Osteocyte (in vitro differentiated cells): ENCODE results near the gene PSMD6. TPM values are rescaled to one million over a fixed set of nuclear protein-coding genes. Genes with fewer than 3 reads are reported as not detected.
A peak's percentile ranks its signal among the peaks of the same experiment; 100 is the strongest.

Source experiments
- DNase-seq: peaks from one replicate; pipeline ENCODE4 v3.0.0; 2021; ENCODE audit warnings: mixed read lengths; ENCODE audit not compliant: unreplicated experiment; ENCODE audit errors: extremely low spot score
- H3K27ac Mint-ChIP-seq: one replicate; pipeline ENCODE4 v1.8.0; 2021; ENCODE audit warnings: mild to moderate bottlenecking, mixed read lengths; ENCODE audit not compliant: unreplicated experiment
- H3K27me3 Mint-ChIP-seq: one replicate; pipeline ENCODE4 v1.8.0; 2021; ENCODE audit warnings: mixed read lengths; ENCODE audit not compliant: unreplicated experiment
- H3K36me3 Mint-ChIP-seq: one replicate; pipeline ENCODE4 v1.8.0; 2021; ENCODE audit warnings: mixed read lengths; ENCODE audit not compliant: unreplicated experiment
- H3K4me1 Mint-ChIP-seq: one replicate; pipeline ENCODE4 v1.8.0; 2021; ENCODE audit warnings: mixed read lengths; ENCODE audit not compliant: unreplicated experiment
- H3K4me3 Mint-ChIP-seq: one replicate; pipeline ENCODE4 v1.8.0; 2021; ENCODE audit warnings: mild to moderate bottlenecking, moderate library complexity, mixed read lengths; ENCODE audit not compliant: unreplicated experiment
- H3K9me3 Mint-ChIP-seq: one replicate; pipeline ENCODE4 v1.8.0; 2021; ENCODE audit warnings: mixed read lengths; ENCODE audit not compliant: unreplicated experiment
- total RNA-seq: library from RNA; stranded (reverse); gene quantifications from 2 replicates; pipeline ENCODE4 v1.2.1, GENCODE V29; 2021
- TF ChIP-seq, protein P1 (sequence below): fragments of 200-600 bp; sonication (generic); IDR thresholded peaks from 2 replicates; pipeline ENCODE4 v1.5.0; 2021; ENCODE audit warnings: antibody characterized with exemption, mild to moderate bottlenecking, moderate library complexity

The PSMD6 gene
- total RNA-seq, 1 donor from 2014 or later, result 72.6 TPM

DNA sequence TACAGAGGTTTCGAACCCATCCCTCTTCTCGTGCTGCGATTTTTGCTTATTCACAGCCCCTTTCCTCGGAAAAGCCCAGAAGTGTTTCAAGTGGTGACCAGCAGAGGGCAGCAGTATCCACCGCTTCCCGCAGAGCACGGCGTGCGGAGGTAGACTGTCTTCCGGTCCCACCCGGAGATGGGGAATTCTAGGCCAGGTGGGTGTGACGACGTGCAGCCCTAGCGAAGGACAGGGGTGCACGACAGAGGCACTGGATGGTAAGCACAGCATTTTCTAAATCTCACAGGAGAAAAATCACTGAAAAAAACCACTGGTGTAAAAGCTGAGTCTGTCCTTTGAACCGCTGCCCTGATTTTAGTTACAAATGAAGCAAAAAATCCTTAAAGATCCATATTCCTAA, 7.4 kb upstream of the PSMD6 start:
- H3K9me3 Mint-ChIP-seq, result peaks cover 7% of the 10 kb centered on the region
- TF ChIP-seq, protein P1, sequence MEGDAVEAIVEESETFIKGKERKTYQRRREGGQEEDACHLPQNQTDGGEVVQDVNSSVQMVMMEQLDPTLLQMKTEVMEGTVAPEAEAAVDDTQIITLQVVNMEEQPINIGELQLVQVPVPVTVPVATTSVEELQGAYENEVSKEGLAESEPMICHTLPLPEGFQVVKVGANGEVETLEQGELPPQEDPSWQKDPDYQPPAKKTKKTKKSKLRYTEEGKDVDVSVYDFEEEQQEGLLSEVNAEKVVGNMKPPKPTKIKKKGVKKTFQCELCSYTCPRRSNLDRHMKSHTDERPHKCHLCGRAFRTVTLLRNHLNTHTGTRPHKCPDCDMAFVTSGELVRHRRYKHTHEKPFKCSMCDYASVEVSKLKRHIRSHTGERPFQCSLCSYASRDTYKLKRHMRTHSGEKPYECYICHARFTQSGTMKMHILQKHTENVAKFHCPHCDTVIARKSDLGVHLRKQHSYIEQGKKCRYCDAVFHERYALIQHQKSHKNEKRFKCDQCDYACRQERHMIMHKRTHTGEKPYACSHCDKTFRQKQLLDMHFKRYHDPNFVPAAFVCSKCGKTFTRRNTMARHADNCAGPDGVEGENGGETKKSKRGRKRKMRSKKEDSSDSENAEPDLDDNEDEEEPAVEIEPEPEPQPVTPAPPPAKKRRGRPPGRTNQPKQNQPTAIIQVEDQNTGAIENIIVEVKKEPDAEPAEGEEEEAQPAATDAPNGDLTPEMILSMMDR, result peak; percentile 93
- H3K27me3 Mint-ChIP-seq, result peaks cover 35% of the 10 kb centered on the region
- H3K4me3 Mint-ChIP-seq, result peak overlapping the region; percentile 70
- H3K27ac Mint-ChIP-seq, result peak overlapping the region; percentile 65
- no peaks in the 10 kb centered on the region for H3K36me3 Mint-ChIP-seq
- peak; percentile 91 for DNase-seq
- H3K4me1 Mint-ChIP-seq, result peaks cover 10% of the 10 kb centered on the region

DNA sequence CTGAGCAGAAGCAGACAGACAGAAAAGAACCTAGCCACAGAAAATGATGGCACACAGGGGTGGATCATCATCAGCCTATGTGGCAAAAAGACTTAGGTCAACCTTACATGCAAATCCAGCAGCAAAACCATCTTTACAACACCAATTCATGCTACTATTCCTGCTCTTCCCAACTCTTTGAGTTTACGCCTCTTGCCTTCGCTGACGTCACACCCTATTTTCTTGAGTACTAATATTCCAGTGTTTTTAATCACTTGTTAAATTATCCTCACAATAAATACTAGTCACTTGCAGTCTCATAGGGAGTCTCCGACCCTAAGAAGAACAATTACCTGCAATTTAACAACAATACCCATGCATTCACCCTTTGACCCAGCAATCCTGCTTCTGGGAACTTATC, 6.0 kb upstream of the PSMD6 start:
- peaks cover 10% of the 10 kb centered on the region for H3K4me1 Mint-ChIP-seq
- H3K4me3 Mint-ChIP-seq, result no peak overlapping the region
- H3K9me3 Mint-ChIP-seq, result peaks cover 5% of the 10 kb centered on the region
- no peaks in the 10 kb centered on the region for H3K36me3 Mint-ChIP-seq
- peaks cover 35% of the 10 kb centered on the region for H3K27me3 Mint-ChIP-seq
- no peak for DNase-seq
- TF ChIP-seq, protein P1, result no peak
- H3K27ac Mint-ChIP-seq, result no peak overlapping the region

DNA sequence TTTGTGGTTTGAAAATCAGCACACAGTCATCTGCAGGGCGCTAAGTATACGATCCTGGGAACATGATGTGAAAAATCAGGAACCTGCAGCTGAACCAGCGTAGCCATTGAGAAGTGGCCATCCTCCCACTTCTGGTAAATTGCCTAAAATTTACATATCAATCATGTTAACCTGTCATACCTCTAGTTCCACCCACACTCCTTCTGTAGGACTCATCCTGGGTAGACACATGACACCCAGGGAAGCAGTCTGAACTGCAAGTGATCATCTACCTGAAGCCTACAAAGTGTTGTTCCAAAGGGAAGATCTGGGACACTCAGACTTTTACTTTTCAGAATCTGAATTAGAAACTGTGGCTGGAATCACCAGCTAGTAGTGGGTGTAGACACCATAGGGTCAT, 5.5 kb upstream of the PSMD6 start:
- Mint-ChIP-seq H3K27ac (no peak overlapping the region), H3K9me3 (no peaks in the 10 kb centered on the region), H3K27me3 (peaks cover 35% of the 10 kb centered on the region), H3K36me3 (no peaks in the 10 kb centered on the region), H3K4me3 (no peak overlapping the region), H3K4me1 (peaks cover 12% of the 10 kb centered on the region)
- DNase-seq, result no peak
- TF ChIP-seq, protein P1, result no peak

DNA sequence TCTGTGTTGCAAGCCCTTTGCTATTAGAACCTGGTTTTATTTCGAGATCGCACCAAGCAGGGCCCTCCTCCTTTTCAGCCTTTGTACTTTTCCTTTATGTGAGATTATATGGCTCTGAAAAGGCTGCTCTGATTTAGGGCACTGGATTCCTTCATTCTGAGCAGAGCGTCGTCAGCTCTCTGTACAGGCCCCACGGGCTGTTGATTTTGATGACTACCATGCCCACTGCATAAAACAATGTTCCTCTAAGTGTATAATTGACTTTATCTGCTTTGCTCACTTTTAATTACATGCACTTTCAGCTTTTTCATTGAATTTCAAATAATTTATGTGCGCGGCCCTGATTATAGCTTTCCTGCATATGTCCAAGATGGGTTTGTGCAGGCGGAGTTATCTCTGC, 4.4 kb upstream of the PSMD6 start:
- H3K36me3 Mint-ChIP-seq, result no peaks in the 10 kb centered on the region
- no peak for DNase-seq
- peaks cover 17% of the 10 kb centered on the region for H3K4me1 Mint-ChIP-seq
- TF ChIP-seq, protein P1, result no peak
- no peak overlapping the region for H3K4me3 Mint-ChIP-seq
- no peaks in the 10 kb centered on the region for H3K9me3 Mint-ChIP-seq
- H3K27me3 Mint-ChIP-seq, result peaks cover 35% of the 10 kb centered on the region
- H3K27ac Mint-ChIP-seq, result no peak overlapping the region

DNA sequence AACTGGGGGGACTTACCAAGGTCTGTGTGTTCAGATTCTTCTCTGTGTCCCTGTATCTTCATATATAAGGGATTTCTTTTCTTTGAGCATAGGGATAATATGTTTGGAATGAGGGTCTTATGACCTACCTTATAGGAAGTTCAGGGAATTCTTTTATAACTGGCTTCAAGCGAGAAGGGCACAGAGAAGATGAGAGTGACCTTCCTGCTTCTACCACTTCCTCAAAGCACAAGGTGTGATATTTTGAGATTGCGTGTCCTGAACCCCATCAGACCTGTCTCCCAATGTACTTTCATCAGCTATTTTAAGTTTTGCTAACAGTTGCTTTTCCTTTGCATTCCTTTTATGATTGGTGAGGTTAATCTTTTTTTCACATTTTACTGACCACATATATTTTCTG, 3.1 kb upstream of the PSMD6 start:
- H3K9me3 Mint-ChIP-seq, result no peaks in the 10 kb centered on the region
- H3K36me3 Mint-ChIP-seq, result peaks cover 3% of the 10 kb centered on the region
- H3K27ac Mint-ChIP-seq, result no peak overlapping the region
- DNase-seq, result no peak
- H3K27me3 Mint-ChIP-seq, result peaks cover 35% of the 10 kb centered on the region
- TF ChIP-seq, protein P1, result no peak
- no peak overlapping the region for H3K4me3 Mint-ChIP-seq
- peaks cover 22% of the 10 kb centered on the region for H3K4me1 Mint-ChIP-seq
